Pulmonary artery endothelial cell (primary cell): ENCODE data around the gene TSHR. TPM values are rescaled to one million over a fixed set of nuclear protein-coding genes. Genes with fewer than 3 reads are reported as not detected.

ENCODE experiments used
- DNase-seq: peaks from one replicate; pipeline ENCODE4 v3.0.0-alpha.2; 2011; ENCODE audit warnings: low read depth, low spot score
- total RNA-seq: library from RNA; depleted of rRNA; stranded (reverse); fragments of >200 nt; gene quantifications from 2 replicates; pipeline ENCODE4 v1.2.3, GENCODE V29; 2014

Gene TSHR
- total RNA-seq, 1 donor from 2014 or later, result not detected

GRCh38 chr14:81133400-81133799, 178.0 kb downstream of the TSHR start:
- DNase-seq, result no peak

GRCh38 chr14:81137316-81137715, 181.9 kb downstream of the TSHR start:
- no peak for DNase-seq

GRCh38 chr14:81138429-81138828, 183.0 kb downstream of the TSHR start:
- DNase-seq, result no peak

GRCh38 chr14:81141426-81141825, 186.0 kb downstream of the TSHR start:
- DNase-seq, result no peak

- no peak for DNase-seq
These were observed 188.4 kb downstream of the TSHR start for GRCh38 chr14:81143793-81144192.

GRCh38 chr14:81144824-81145603, 189.6 kb downstream of the TSHR start:
- no peak for DNase-seq

- DNase-seq, result no peak
These were observed 191.9 kb downstream of the TSHR start for GRCh38 chr14:81147140-81147897.

- DNase-seq, result no peak
These were observed 193.2 kb downstream of the TSHR start for GRCh38 chr14:81148635-81149034.

- DNase-seq, result no peak
These were observed 197.8 kb downstream of the TSHR start for GRCh38 chr14:81153187-81153586.

- no peak for DNase-seq
These were observed 202.0 kb downstream of the TSHR start for GRCh38 chr14:81157431-81157830.

GRCh38 chr14:81161088-81161487, 205.7 kb downstream of the TSHR start:
- no peak for DNase-seq

GRCh38 chr14:81161749-81162148, 206.3 kb downstream of the TSHR start:
- DNase-seq, result no peak

- DNase-seq, result no peak
These were observed 207.5 kb downstream of the TSHR start for GRCh38 chr14:81162941-81163340.

- DNase-seq, result no peak
These were observed 208.8 kb downstream of the TSHR start for GRCh38 chr14:81164167-81164774.

GRCh38 chr14:81165188-81165587, 209.8 kb downstream of the TSHR start:
- DNase-seq, result no peak

GRCh38 chr14:81166121-81166520, 210.7 kb downstream of the TSHR start:
- DNase-seq, result no peak

- no peak for DNase-seq
These were observed 213.8 kb downstream of the TSHR start for GRCh38 chr14:81169267-81169666.

- DNase-seq, result no peak
These were observed 214.3 kb downstream of the TSHR start for GRCh38 chr14:81169711-81170103.

- peak; percentile 55 for DNase-seq
These were observed 214.8 kb downstream of the TSHR start for GRCh38 chr14:81170104-81170828.

GRCh38 chr14:81170829-81171195, 215.4 kb downstream of the TSHR start:
- no peak for DNase-seq

- DNase-seq, result no peak
These were observed 216.9 kb downstream of the TSHR start for GRCh38 chr14:81172353-81172752.

GRCh38 chr14:81172881-81173280, 217.5 kb downstream of the TSHR start:
- no peak for DNase-seq
